HCT116 (cell line): Measurements from ENCODE around the gene NOP14. TPM values are rescaled to one million over a fixed set of nuclear protein-coding genes. Genes with fewer than 3 reads are reported as not detected.

ENCODE experiments used
- ATAC-seq: fragments of 200-7000 bp; cut with Tn5 transposase; 2 replicates; pipeline ENCODE4 v1.9.1; 2020; ENCODE audit warnings: mild to moderate bottlenecking, moderate library complexity
- BruUV-seq: library from RNA; stranded (reverse); fragments of 400-500 nt; replicated peaks from 2 replicates; lab custom pipeline; 2021; lab: Mats Ljungman, UMichigan
- CTCF ChIA-PET: fragments of 300-600 bp; sonication (Branson Sonifier 250); formaldehyde crosslinking; loops from one replicate; lab custom pipeline; 2021; ENCODE audit warnings: antibody characterized with exemption; lab: Charles Lee
- POLR2A ChIA-PET: fragments of 300-600, 350-600 bp; sonication (Branson Sonifier 250); formaldehyde crosslinking; loops from one replicate; lab custom pipeline; 2021; ENCODE audit warnings: antibody characterized with exemption; lab: Charles Lee
- RAD21 ChIA-PET, 2 experiments: fragments of 300-600 bp; sonication (Branson Sonifier 250); formaldehyde crosslinking; loops; one replicate each; lab custom pipeline; 2023; ENCODE audit warnings: low total read pairs in 2 of 2; ENCODE audit not compliant: uncharacterized antibody in 2 of 2, unreplicated experiment in 2 of 2, low non-redundant PET in 1 of 2; lab: Charles Lee
- DNase-seq: peaks from one replicate; pipeline ENCODE4 v3.0.0-alpha.2; 2010; ENCODE audit warnings: low read depth, low spot score
- H2AFZ ChIP-seq: fragments of 200-600 bp; shearing (Covaris generic), sonication (generic); 2 replicates; pipeline ENCODE4 v1.6.1; 2017; ENCODE audit warnings: low read depth, mixed run types, mixed read lengths, antibody characterized with exemption, low read length; ENCODE audit not compliant: poor library complexity, severe bottlenecking
- H3K27ac ChIP-seq: 2 replicates; pipeline ENCODE4 v1.5.1; 2012; ENCODE audit warnings: low read depth, low read length
- H3K27me3 ChIP-seq: fragments of 200-600 bp; sonication (generic); 2 replicates; pipeline ENCODE4 v1.6.1; 2016; ENCODE audit warnings: mixed run types, low read length, mixed read lengths; ENCODE audit not compliant: insufficient read depth
- H3K36me3 ChIP-seq, 2 experiments: fragments of 200-500 bp in 1 of 2; fragments of 200-600 bp in 1 of 2; sonication (Bioruptor generic) in 1 of 2; sonication (generic) in 1 of 2; 2 replicates each; pipeline versions ENCODE4 v1.5.1 to v1.6.1; 2014 to 2016; ENCODE audit warnings: low read length in 2 of 2, inconsistent platforms in 1 of 2, mixed read lengths in 1 of 2, mixed run types in 1 of 2; ENCODE audit not compliant: insufficient read depth in 2 of 2, control insufficient read depth in 1 of 2
- H3K4me1 ChIP-seq, 2 experiments: fragments of 200-600 bp in 1 of 2; sonication (generic) in 1 of 2; 2 replicates each; pipeline versions ENCODE4 v1.5.1 to v1.6.1; 2012 to 2017; ENCODE audit warnings: low read length in 2 of 2, inconsistent platforms in 1 of 2, mild to moderate bottlenecking in 1 of 2, mixed read lengths in 1 of 2, mixed run types in 1 of 2, moderate library complexity in 1 of 2; ENCODE audit not compliant: insufficient read depth in 2 of 2, control insufficient read depth in 1 of 2
- H3K4me2 ChIP-seq: fragments of 200-600 bp; sonication (generic); 2 replicates; pipeline ENCODE4 v1.6.1; 2017; ENCODE audit warnings: mixed run types, low read length, mixed read lengths
- H3K4me3 ChIP-seq, 2 experiments: fragments of 200-600 bp in 1 of 2; sonication (generic) in 1 of 2; replicated peaks in 1 of 2; 2 replicates each; pipeline ENCODE4 v1.5.1; 2011 to 2016; ENCODE audit warnings: low read length in 2 of 2, control low read depth in 1 of 2, low read depth in 1 of 2, mild to moderate bottlenecking in 1 of 2, mixed read lengths in 1 of 2, mixed run types in 1 of 2
- H3K79me2 ChIP-seq: fragments of 200-600 bp; sonication (generic); 2 replicates; pipeline ENCODE4 v1.6.1; 2017; ENCODE audit warnings: mild to moderate bottlenecking, mixed run types, low read length, moderate library complexity, mixed read lengths; ENCODE audit not compliant: insufficient read depth
- H3K9ac ChIP-seq: fragments of 200-600 bp; sonication (generic); 2 replicates; pipeline ENCODE4 v1.6.1; 2016; ENCODE audit warnings: low read length, mixed read lengths
- H3K9me2 ChIP-seq: fragments of 200-600 bp; sonication (generic), shearing (Covaris generic); 2 replicates; pipeline ENCODE4 v1.6.1; 2017; ENCODE audit warnings: mixed run types, mild to moderate bottlenecking, moderate library complexity; ENCODE audit not compliant: insufficient read depth
- H3K9me3 ChIP-seq, 2 experiments: fragments of 200-500 bp in 1 of 2; fragments of 200-600 bp in 1 of 2; sonication (Bioruptor generic) in 1 of 2; sonication (generic) in 1 of 2; 2 replicates each; pipeline ENCODE4 v1.6.1; 2014 to 2017; ENCODE audit warnings: low read length in 2 of 2, mixed read lengths in 2 of 2, inconsistent platforms in 1 of 2, low read depth in 1 of 2, mild to moderate bottlenecking in 1 of 2, mixed run types in 1 of 2, moderate library complexity in 1 of 2; ENCODE audit not compliant: control insufficient read depth in 1 of 2, insufficient read depth in 1 of 2
- H4K20me1 ChIP-seq: fragments of 200-600 bp; sonication (generic), shearing (Covaris generic); 2 replicates; pipeline ENCODE4 v1.6.1; 2017; ENCODE audit warnings: mixed run types, mild to moderate bottlenecking, moderate library complexity; ENCODE audit not compliant: insufficient read depth
- ATF3 ChIP-seq: IDR thresholded peaks from 2 replicates; pipeline ENCODE4 v1.6.1; 2012
- CBX3 ChIP-seq: IDR thresholded peaks from 2 replicates; pipeline ENCODE4 v1.6.1; 2012; ENCODE audit warnings: low read depth
- CEBPB ChIP-seq: IDR thresholded peaks from 2 replicates; pipeline ENCODE4 v1.6.1; 2012; ENCODE audit warnings: low read depth
- EGR1 ChIP-seq: IDR thresholded peaks from 2 replicates; pipeline ENCODE4 v1.6.1; 2012; ENCODE audit warnings: low read depth
- ELF1 ChIP-seq: IDR thresholded peaks from 2 replicates; pipeline ENCODE4 v1.6.1; 2012; ENCODE audit warnings: low read depth, borderline replicate concordance
- EZH2 ChIP-seq: fragments of 200-600 bp; sonication (generic); IDR thresholded peaks from 2 replicates; pipeline ENCODE4 v1.6.1; 2017; ENCODE audit warnings: antibody characterized with exemption, mixed run types
- EZH2phosphoT487 ChIP-seq: fragments of 200-600 bp; IDR thresholded peaks from 2 replicates; pipeline ENCODE4 v1.6.1; 2018; ENCODE audit warnings: antibody characterized with exemption, borderline replicate concordance
- JUND ChIP-seq: IDR thresholded peaks from 2 replicates; pipeline ENCODE4 v1.6.1; 2012
- POLR2A ChIP-seq: IDR thresholded peaks from 2 replicates; pipeline ENCODE4 v1.7.0; 2011; ENCODE audit warnings: borderline replicate concordance; ENCODE audit not compliant: insufficient read depth, insufficient read length; ENCODE audit errors: extremely low read depth
- RAD21 ChIP-seq: IDR thresholded peaks from 2 replicates; pipeline ENCODE4 v1.6.1; 2012; ENCODE audit warnings: low read depth, mild to moderate bottlenecking
- SIN3A ChIP-seq: IDR thresholded peaks from 2 replicates; pipeline ENCODE4 v1.6.1; 2012; ENCODE audit warnings: low read depth
- SP1 ChIP-seq: IDR thresholded peaks from 2 replicates; pipeline ENCODE4 v1.6.1; 2012; ENCODE audit warnings: low read depth
- SRF ChIP-seq: IDR thresholded peaks from 2 replicates; pipeline ENCODE4 v1.6.1; 2012; ENCODE audit warnings: low read depth
- TCF7L2 ChIP-seq: IDR thresholded peaks from 2 replicates; pipeline ENCODE4 v1.7.0; 2011; ENCODE audit warnings: borderline replicate concordance, inconsistent platforms; ENCODE audit not compliant: insufficient read depth, insufficient read length; ENCODE audit errors: extremely low read depth
- ZBTB33 ChIP-seq: IDR thresholded peaks from 2 replicates; pipeline ENCODE4 v1.6.1; 2011; ENCODE audit warnings: mild to moderate bottlenecking, low read length, moderate library complexity; ENCODE audit not compliant: insufficient replicate concordance; ENCODE audit errors: extremely low read depth
- ZFX ChIP-seq: fragments of 450-650 bp; IDR thresholded peaks from 2 replicates; pipeline ENCODE4 v1.6.1; 2017
- ZNF274 ChIP-seq: fragments of 200-500 bp; sonication (Bioruptor generic); IDR thresholded peaks from 2 replicates; pipeline ENCODE4 v1.6.1; 2014; ENCODE audit warnings: mild to moderate bottlenecking, low read depth, low read length, inconsistent platforms
- intact Hi-C: fragments of 100-400 bp; cut with micrococcal nuclease; formaldehyde crosslinking; loops from 2 replicates; pipeline ENCODE4 v1.10.0; 2022
- total RNA-seq: library from RNA; stranded (reverse); gene quantifications from one replicate; pipeline ENCODE4 v1.2.1, GENCODE V29; 2021; ENCODE audit not compliant: unreplicated experiment
- TF ChIP-seq, protein P1 (sequence below), 3 experiments: fragments of 200-600 bp in 1 of 3; sonication (generic) in 1 of 3; IDR thresholded peaks in 2 of 3; conservative IDR thresholded peaks in 1 of 3; 2 replicates each; pipeline ENCODE4 v1.5.1; 2012 to 2017; ENCODE audit warnings: low read depth in 2 of 3, low read length in 2 of 3, antibody characterized with exemption in 1 of 3, borderline replicate concordance in 1 of 3, control low read depth in 1 of 3, mild to moderate bottlenecking in 1 of 3, mixed read lengths in 1 of 3, mixed run types in 1 of 3, moderate library complexity in 1 of 3; ENCODE audit not compliant: insufficient read depth in 1 of 3

Gene NOP14
- total RNA-seq, 1 experiment from 2014 or later = 67.3 TPM

DNA sequence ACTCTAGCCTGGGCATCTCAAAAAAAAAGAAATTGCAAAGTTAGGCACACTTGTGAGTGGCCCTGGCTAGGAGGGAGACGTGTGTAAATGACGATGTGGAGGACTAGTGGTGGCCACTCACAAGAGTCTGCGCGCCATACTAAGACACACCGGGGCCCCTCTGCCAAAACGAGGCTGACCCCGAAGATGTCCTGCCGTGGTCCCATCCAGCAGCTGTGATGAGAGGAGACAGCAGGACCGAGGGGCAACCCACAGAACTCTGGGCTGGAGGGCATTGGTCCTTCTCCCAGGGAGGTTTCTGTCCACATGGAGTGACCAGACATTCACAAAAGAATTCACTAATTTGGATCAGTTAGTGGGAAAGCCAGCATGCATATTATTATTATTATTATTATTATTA is 47.4 kb downstream of the NOP14 start:
- ATAC-seq (no peak), DNase-seq (no peak)
- Histone ChIP-seq H3K4me2 (no peak overlapping the region), H3K4me1 (no peaks in the 10 kb centered on the region), H3K9ac (no peak overlapping the region), H3K27me3 (no peaks in the 10 kb centered on the region), H4K20me1 (no peaks in the 10 kb centered on the region), H3K79me2 (no peaks in the 10 kb centered on the region), H3K9me3 (no peaks in the 10 kb centered on the region), H2AFZ (no peak overlapping the region), H3K27ac (no peak overlapping the region), H3K36me3 (peaks cover 3 to 5% of the 10 kb centered on the region in 2 experiments; a peak in 3 of 4 replicates), H3K9me2 (no peaks in the 10 kb centered on the region), H3K4me3 (no peak overlapping the region)
- no peak for TF ChIP-seq JUND
- TF ChIP-seq SRF = no peak
- TF ChIP-seq POLR2A = no peak
- no peak for TF ChIP-seq CBX3
- no peak for TF ChIP-seq EGR1
- TF ChIP-seq EZH2phosphoT487 = no peak
- no peak for TF ChIP-seq ELF1
- TF ChIP-seq EZH2 = no peak
- TF ChIP-seq, protein P1, sequence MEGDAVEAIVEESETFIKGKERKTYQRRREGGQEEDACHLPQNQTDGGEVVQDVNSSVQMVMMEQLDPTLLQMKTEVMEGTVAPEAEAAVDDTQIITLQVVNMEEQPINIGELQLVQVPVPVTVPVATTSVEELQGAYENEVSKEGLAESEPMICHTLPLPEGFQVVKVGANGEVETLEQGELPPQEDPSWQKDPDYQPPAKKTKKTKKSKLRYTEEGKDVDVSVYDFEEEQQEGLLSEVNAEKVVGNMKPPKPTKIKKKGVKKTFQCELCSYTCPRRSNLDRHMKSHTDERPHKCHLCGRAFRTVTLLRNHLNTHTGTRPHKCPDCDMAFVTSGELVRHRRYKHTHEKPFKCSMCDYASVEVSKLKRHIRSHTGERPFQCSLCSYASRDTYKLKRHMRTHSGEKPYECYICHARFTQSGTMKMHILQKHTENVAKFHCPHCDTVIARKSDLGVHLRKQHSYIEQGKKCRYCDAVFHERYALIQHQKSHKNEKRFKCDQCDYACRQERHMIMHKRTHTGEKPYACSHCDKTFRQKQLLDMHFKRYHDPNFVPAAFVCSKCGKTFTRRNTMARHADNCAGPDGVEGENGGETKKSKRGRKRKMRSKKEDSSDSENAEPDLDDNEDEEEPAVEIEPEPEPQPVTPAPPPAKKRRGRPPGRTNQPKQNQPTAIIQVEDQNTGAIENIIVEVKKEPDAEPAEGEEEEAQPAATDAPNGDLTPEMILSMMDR (IDR thresholded peaks at IDR 0.05 in 2 of 3, conservative IDR thresholded peaks at IDR 0.05 in 1 of 3; ENCODE audit: borderline replicate concordance in 1 of 3, insufficient read depth in 1 of 3, low read depth in 2 of 3, low read length in 2 of 3) = no peak
- TF ChIP-seq SIN3A = no peak
- TF ChIP-seq TCF7L2 = no peak
- TF ChIP-seq ZNF274 = no peak
- TF ChIP-seq ZBTB33 = no peak
- TF ChIP-seq RAD21 = no peak
- TF ChIP-seq ATF3 = no peak
- TF ChIP-seq ZFX = no peak
- no peak for TF ChIP-seq CEBPB
- TF ChIP-seq SP1 = no peak
- no TSS peak for BruUV-seq
- ChIA-PET CTCF (no interaction called here), POLR2A (no interaction called here), RAD21 (no interaction called here)
- intact Hi-C loops = no loop called here
